ENCODE measurements around the gene RSF1.

- TF ChIP-seq CTCF (IDR thresholded peaks at IDR 0.05) (no peak), POLR2A (IDR thresholded peaks at IDR 0.05) (no peak)
Observed at GRCh38 chr11:77762426-77762825, 58.1 kb downstream of the RSF1 start.
